CD8-positive, alpha-beta memory T cell (primary cell): ENCODE results near the gene CTNNA2. TPM values are rescaled to one million over a fixed set of nuclear protein-coding genes. Genes with fewer than 3 reads are reported as not detected.
A peak's percentile ranks its signal among the peaks of the same experiment; 100 is the strongest.

Experiments
- CTCF ChIA-PET: fragments of 350-600 bp; sonication (Branson Sonifier 250); formaldehyde crosslinking; loops from one replicate; lab custom pipeline; 2021; ENCODE audit warnings: antibody characterized with exemption; lab: Charles Lee
- POLR2A ChIA-PET: fragments of 350-600 bp; sonication (Branson Sonifier 250); formaldehyde crosslinking; loops from one replicate; lab custom pipeline; 2021; ENCODE audit warnings: antibody characterized with exemption; lab: Charles Lee
- DNase-seq, 5 donors: peaks; one replicate each; pipeline versions ENCODE4 v3.0.0 to v3.0.0-alpha.2; 2020 to 2022; ENCODE audit warnings: mixed read lengths in 1 of 5
- H3K27ac ChIP-seq: one replicate; pipeline ENCODE4 v1.7.0; 2013; ENCODE audit warnings: low read depth, mild to moderate bottlenecking, low read length, moderate library complexity
- H3K27me3 ChIP-seq: 2 replicates; pipeline ENCODE4 v1.7.0; 2013; ENCODE audit warnings: low read length, mild to moderate bottlenecking; ENCODE audit not compliant: insufficient read depth, poor library complexity, severe bottlenecking
- H3K36me3 ChIP-seq: 2 replicates; pipeline ENCODE4 v1.7.0; 2013; ENCODE audit warnings: mild to moderate bottlenecking, low read length, moderate library complexity; ENCODE audit not compliant: insufficient read depth
- H3K4me1 ChIP-seq: 2 replicates; pipeline ENCODE4 v1.7.0; 2013; ENCODE audit warnings: mild to moderate bottlenecking, low read length, moderate library complexity; ENCODE audit not compliant: insufficient read depth
- H3K4me3 ChIP-seq: 2 replicates; pipeline ENCODE4 v1.7.0; 2013; ENCODE audit warnings: mild to moderate bottlenecking, low read length
- H3K9me3 ChIP-seq: 2 replicates; pipeline ENCODE4 v1.7.0; 2013; ENCODE audit warnings: mild to moderate bottlenecking, low read length
- H3K27ac Mint-ChIP-seq, 8 donors: one replicate each; pipeline ENCODE4 v1.8.0; 2020 to 2021; ENCODE audit warnings: mixed read lengths in 8 of 8, mild to moderate bottlenecking in 6 of 8, inconsistent platforms in 3 of 8, moderate library complexity in 3 of 8
- H3K27me3 Mint-ChIP-seq, 2 donors: one replicate each; pipeline ENCODE4 v1.8.0; 2020 to 2021; ENCODE audit warnings: mixed read lengths in 2 of 2, mild to moderate bottlenecking in 1 of 2, moderate library complexity in 1 of 2
- H3K36me3 Mint-ChIP-seq, 3 donors: one replicate each; pipeline ENCODE4 v1.8.0; 2020 to 2021; ENCODE audit warnings: mixed read lengths in 3 of 3, inconsistent platforms in 1 of 3, mild to moderate bottlenecking in 1 of 3
- H3K4me1 Mint-ChIP-seq, 3 donors: one replicate each; pipeline ENCODE4 v1.8.0; 2020 to 2021; ENCODE audit warnings: mixed read lengths in 3 of 3, inconsistent platforms in 1 of 3, mild to moderate bottlenecking in 1 of 3
- H3K4me3 Mint-ChIP-seq, 7 donors: one replicate each; pipeline ENCODE4 v1.8.0; 2020 to 2021; ENCODE audit warnings: mixed read lengths in 7 of 7, mild to moderate bottlenecking in 6 of 7, moderate library complexity in 4 of 7, inconsistent platforms in 2 of 7
- H3K9me3 Mint-ChIP-seq, 5 donors: one replicate each; pipeline ENCODE4 v1.8.0; 2020 to 2022; ENCODE audit warnings: mixed read lengths in 5 of 5, mild to moderate bottlenecking in 3 of 5, moderate library complexity in 2 of 5, inconsistent platforms in 1 of 5
- polyA plus RNA-seq: library from polyadenylated mRNA; unstranded; fragments of 300-500 nt; fragmentation: Illumina TruSeq; gene quantifications from one replicate; pipeline ENCODE4 v1.2.3, GENCODE V29; 2021
- total RNA-seq, 2 experiments: library from RNA; stranded (reverse); gene quantifications; one replicate each; pipeline ENCODE4 v1.2.3, GENCODE V29; 2021

The CTNNA2 gene
- total and polyA plus RNA-seq, 3 experiments from 2014 or later = not detected

- no peak overlapping the region for H3K4me3 Mint-ChIP-seq
- H3K36me3 Mint-ChIP-seq = peaks cover 0 to 2% (median 0%) of the 10 kb centered on the region in 3 donors
- H3K4me3 ChIP-seq = no peak overlapping the region
- no peaks in the 10 kb centered on the region for H3K4me1 Mint-ChIP-seq
- no peaks in the 10 kb centered on the region for H3K9me3 ChIP-seq
- ChIA-PET CTCF (no interaction called here), POLR2A (no interaction called here)
- DNase-seq = no peak
- H3K27me3 ChIP-seq = no peaks in the 10 kb centered on the region
- H3K27me3 Mint-ChIP-seq = peaks cover 0 to 2% of the 10 kb centered on the region in 2 donors
- no peaks in the 10 kb centered on the region for H3K36me3 ChIP-seq
- no peaks in the 10 kb centered on the region for H3K4me1 ChIP-seq
- peaks cover 3 to 20% (median 16%) of the 10 kb centered on the region in 5 donors for H3K9me3 Mint-ChIP-seq
- no peak overlapping the region for H3K27ac ChIP-seq
- H3K27ac Mint-ChIP-seq = no peak overlapping the region
Observed at GRCh38 chr2:80217446-80217845, 704.6 kb downstream of the CTNNA2 start.

- Histone ChIP-seq H3K27me3 (no peaks in the 10 kb centered on the region), H3K9me3 (no peaks in the 10 kb centered on the region), H3K4me1 (no peaks in the 10 kb centered on the region), H3K36me3 (no peaks in the 10 kb centered on the region), H3K27ac (no peak overlapping the region), H3K4me3 (no peak overlapping the region)
- no peak for DNase-seq
- CTCF ChIA-PET = no interaction called here
- H3K36me3 Mint-ChIP-seq = no peaks in the 10 kb centered on the region
- H3K9me3 Mint-ChIP-seq = peaks cover 0 to 14% (median 9%) of the 10 kb centered on the region in 5 donors
- H3K4me3 Mint-ChIP-seq = no peak overlapping the region
- POLR2A ChIA-PET = no interaction called here
- no peak overlapping the region for H3K27ac Mint-ChIP-seq
- H3K4me1 Mint-ChIP-seq = no peaks in the 10 kb centered on the region
- H3K27me3 Mint-ChIP-seq = no peaks in the 10 kb centered on the region
Observed at GRCh38 chr2:80222644-80223043, 709.8 kb downstream of the CTNNA2 start.

DNA sequence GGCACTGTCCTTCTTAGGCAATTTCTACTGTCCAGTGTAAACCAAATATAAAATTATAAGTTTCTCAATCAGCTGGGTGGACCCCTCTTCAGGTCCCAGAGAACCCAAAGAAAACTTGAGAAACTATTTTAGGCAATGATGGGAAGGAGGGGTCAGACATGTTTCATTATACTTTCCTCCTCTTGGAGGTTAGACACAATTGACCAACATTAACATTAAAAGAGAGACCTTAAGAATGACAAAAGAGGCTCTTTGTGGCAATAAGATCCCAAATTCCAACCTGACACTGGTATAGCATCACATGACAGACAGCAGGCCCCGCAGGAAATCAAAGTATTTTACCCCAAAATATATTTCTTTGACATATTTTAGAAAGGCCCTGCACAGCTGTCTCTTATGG is 718.6 kb downstream of the CTNNA2 start:
- no peaks in the 10 kb centered on the region for H3K36me3 ChIP-seq
- no peak overlapping the region for H3K4me3 ChIP-seq
- POLR2A ChIA-PET = no interaction called here
- peaks cover 0 to 1% of the 10 kb centered on the region in 2 donors for H3K27me3 Mint-ChIP-seq
- no peak overlapping the region for H3K27ac Mint-ChIP-seq
- no peaks in the 10 kb centered on the region for H3K36me3 Mint-ChIP-seq
- peaks cover 4 to 7% (median 5%) of the 10 kb centered on the region in 5 donors for H3K9me3 Mint-ChIP-seq
- no peak for DNase-seq
- CTCF ChIA-PET = no interaction called here
- no peaks in the 10 kb centered on the region for H3K4me1 Mint-ChIP-seq
- H3K27me3 ChIP-seq = no peaks in the 10 kb centered on the region
- no peaks in the 10 kb centered on the region for H3K9me3 ChIP-seq
- no peak overlapping the region for H3K27ac ChIP-seq
- no peaks in the 10 kb centered on the region for H3K4me1 ChIP-seq
- no peak overlapping the region for H3K4me3 Mint-ChIP-seq

DNA sequence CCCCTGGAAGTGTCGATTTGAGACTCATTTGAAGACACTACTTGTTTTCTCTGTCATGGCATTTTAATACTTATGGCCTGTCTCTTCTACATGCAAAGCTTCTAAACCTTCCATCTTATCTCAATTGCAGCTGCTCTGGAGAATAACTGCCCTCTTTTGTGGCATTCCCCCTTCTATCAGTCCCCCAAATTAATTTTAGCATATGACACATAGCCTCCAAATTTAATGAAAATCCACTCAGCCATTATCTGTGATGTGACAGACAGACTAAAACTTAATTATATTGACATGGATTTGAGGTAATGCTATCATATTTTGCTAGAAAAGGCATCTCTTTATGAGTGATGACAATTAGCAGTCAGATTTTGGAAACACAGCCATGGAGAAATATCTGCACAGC is 720.5 kb downstream of the CTNNA2 start:
- no peaks in the 10 kb centered on the region for H3K4me1 Mint-ChIP-seq
- Histone ChIP-seq H3K4me1 (no peaks in the 10 kb centered on the region), H3K27ac (no peak overlapping the region), H3K36me3 (no peaks in the 10 kb centered on the region), H3K9me3 (no peaks in the 10 kb centered on the region), H3K27me3 (no peaks in the 10 kb centered on the region), H3K4me3 (no peak overlapping the region)
- peaks cover 0 to 8% (median 6%) of the 10 kb centered on the region in 5 donors for H3K9me3 Mint-ChIP-seq
- H3K27ac Mint-ChIP-seq = no peak overlapping the region
- H3K4me3 Mint-ChIP-seq = no peak overlapping the region
- H3K36me3 Mint-ChIP-seq = no peaks in the 10 kb centered on the region
- ChIA-PET POLR2A (no interaction called here), CTCF (no interaction called here)
- peaks cover 0 to 1% of the 10 kb centered on the region in 2 donors for H3K27me3 Mint-ChIP-seq
- no peak for DNase-seq

- Mint-ChIP-seq H3K4me3 (no peak overlapping the region), H3K27ac (no peak overlapping the region), H3K36me3 (no peaks in the 10 kb centered on the region), H3K27me3 (peaks cover 0 to 1% of the 10 kb centered on the region in 2 donors), H3K4me1 (no peaks in the 10 kb centered on the region), H3K9me3 (peaks cover 0 to 10% (median 6%) of the 10 kb centered on the region in 5 donors)
- Histone ChIP-seq H3K27ac (no peak overlapping the region), H3K9me3 (no peaks in the 10 kb centered on the region), H3K4me1 (no peaks in the 10 kb centered on the region), H3K27me3 (no peaks in the 10 kb centered on the region), H3K4me3 (no peak overlapping the region), H3K36me3 (no peaks in the 10 kb centered on the region)
- DNase-seq = no peak
- ChIA-PET POLR2A (no interaction called here), CTCF (interaction anchor here (0.8 kb wide), 1 partner anchor 86 kb away, joined by 3 read pairs; no protein-coding TSS in a partner anchor)
Observed at GRCh38 chr2:80238692-80239469, 726.0 kb downstream of the CTNNA2 start.

DNA sequence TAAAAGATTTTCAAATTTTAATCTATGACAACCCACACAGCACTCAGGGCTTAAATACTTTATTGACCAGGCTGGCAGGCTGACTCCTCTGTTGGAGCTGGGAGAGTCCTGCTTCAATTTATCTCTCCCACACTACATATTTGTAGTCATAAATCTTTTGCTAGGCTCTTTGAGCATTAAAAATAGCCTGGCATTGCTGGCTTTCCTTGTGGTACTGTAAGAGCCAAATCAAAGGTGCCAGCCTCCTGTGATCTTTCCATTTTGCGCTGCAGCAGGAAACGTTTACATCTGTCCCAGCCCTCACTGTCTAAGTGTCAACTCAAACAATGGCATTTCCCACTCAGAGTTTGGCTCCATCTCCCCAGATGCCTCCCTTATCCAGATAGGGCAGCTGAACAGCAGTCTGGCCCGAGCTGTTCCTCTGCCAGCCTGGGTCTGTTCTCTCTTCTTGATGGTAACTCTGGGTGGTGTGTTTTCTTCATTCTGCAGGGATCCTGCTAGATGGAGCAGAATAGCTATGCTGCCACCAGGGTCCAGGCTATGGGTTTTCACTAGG is 729.6 kb downstream of the CTNNA2 start:
- no peaks in the 10 kb centered on the region for H3K36me3 Mint-ChIP-seq
- no peaks in the 10 kb centered on the region for H3K36me3 ChIP-seq
- no peaks in the 10 kb centered on the region for H3K27me3 Mint-ChIP-seq
- H3K4me1 ChIP-seq = no peaks in the 10 kb centered on the region
- POLR2A ChIA-PET = no interaction called here
- no peak overlapping the region for H3K27ac ChIP-seq
- no peak for DNase-seq
- H3K27me3 ChIP-seq = no peaks in the 10 kb centered on the region
- CTCF ChIA-PET = no interaction called here
- no peaks in the 10 kb centered on the region for H3K9me3 ChIP-seq
- no peak overlapping the region for H3K4me3 Mint-ChIP-seq
- H3K27ac Mint-ChIP-seq = peak overlapping the region in 1 of 8 donors; percentile 74
- H3K4me1 Mint-ChIP-seq = peaks cover 0 to 4% (median 0%) of the 10 kb centered on the region in 3 donors
- H3K4me3 ChIP-seq = no peak overlapping the region
- H3K9me3 Mint-ChIP-seq = peaks cover 0 to 7% (median 4%) of the 10 kb centered on the region in 5 donors

DNA sequence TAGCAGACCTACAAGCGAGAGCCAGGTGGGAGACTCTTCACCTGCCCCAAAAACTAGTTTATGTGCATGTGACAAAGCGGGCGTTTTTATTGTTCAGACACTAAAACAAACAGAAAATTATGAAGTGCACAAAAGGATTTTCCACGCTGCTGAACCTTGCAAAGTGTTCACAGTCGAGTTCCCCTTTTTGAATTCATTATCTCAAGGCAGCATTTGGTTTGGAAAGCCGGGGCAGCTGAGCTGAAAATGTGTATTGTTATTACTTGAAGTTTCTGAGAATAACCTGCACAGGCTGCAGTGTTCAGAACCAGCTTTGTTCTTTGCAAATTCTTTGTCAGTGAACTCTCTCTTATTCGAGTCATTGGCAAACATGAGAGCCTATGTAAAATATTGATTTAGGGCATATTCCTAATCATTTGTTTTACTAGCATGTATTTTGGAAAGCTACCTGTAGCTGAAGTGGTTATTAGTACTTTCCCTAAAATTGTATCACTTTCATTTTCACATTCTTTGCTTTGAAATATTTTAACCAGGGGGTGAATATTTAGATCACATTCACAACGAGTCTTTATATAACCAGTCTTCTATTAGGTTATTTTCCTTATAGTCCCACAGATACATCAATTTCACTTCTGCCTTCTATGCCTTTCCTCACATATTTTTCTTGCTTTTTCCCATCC is 732.2 kb downstream of the CTNNA2 start:
- Mint-ChIP-seq H3K27me3 (no peaks in the 10 kb centered on the region), H3K36me3 (no peaks in the 10 kb centered on the region), H3K4me3 (no peak overlapping the region), H3K27ac (no peak overlapping the region), H3K9me3 (peaks cover 0 to 8% (median 0%) of the 10 kb centered on the region in 5 donors), H3K4me1 (peaks cover 0 to 4% (median 0%) of the 10 kb centered on the region in 3 donors)
- POLR2A ChIA-PET = no interaction called here
- H3K36me3 ChIP-seq = no peaks in the 10 kb centered on the region
- H3K9me3 ChIP-seq = no peaks in the 10 kb centered on the region
- no peak overlapping the region for H3K27ac ChIP-seq
- no peak for DNase-seq
- H3K27me3 ChIP-seq = no peaks in the 10 kb centered on the region
- no peaks in the 10 kb centered on the region for H3K4me1 ChIP-seq
- CTCF ChIA-PET = no interaction called here
- no peak overlapping the region for H3K4me3 ChIP-seq

DNA sequence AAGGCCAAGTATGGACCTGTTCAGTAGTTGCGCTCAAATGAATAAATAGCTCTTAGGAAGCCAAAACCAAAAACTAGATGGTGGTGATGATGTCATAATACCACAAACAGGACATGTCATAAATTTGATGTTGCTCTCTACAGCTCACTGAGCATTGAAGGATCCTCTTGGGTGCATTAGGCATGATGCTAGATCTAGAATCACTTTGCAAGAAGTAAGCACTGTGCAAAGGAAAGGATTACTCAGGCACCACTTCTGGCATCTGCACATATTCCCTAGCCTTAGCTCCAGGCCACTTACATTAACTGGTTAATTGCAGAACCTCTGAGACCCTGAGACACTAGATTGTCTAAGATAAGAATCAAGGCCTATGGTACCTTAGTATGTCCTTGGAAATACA is 733.7 kb downstream of the CTNNA2 start:
- ChIA-PET POLR2A (no interaction called here), CTCF (no interaction called here)
- no peaks in the 10 kb centered on the region for H3K36me3 Mint-ChIP-seq
- H3K9me3 ChIP-seq = no peaks in the 10 kb centered on the region
- no peaks in the 10 kb centered on the region for H3K27me3 Mint-ChIP-seq
- H3K9me3 Mint-ChIP-seq = peaks cover 0 to 11% (median 0%) of the 10 kb centered on the region in 5 donors
- H3K4me1 Mint-ChIP-seq = peaks cover 0 to 4% (median 0%) of the 10 kb centered on the region in 3 donors
- no peak overlapping the region for H3K4me3 Mint-ChIP-seq
- H3K27ac ChIP-seq = no peak overlapping the region
- no peak overlapping the region for H3K4me3 ChIP-seq
- no peaks in the 10 kb centered on the region for H3K4me1 ChIP-seq
- no peaks in the 10 kb centered on the region for H3K27me3 ChIP-seq
- no peaks in the 10 kb centered on the region for H3K36me3 ChIP-seq
- no peak overlapping the region for H3K27ac Mint-ChIP-seq
- no peak for DNase-seq
